Epithelial cell of esophagus (primary cell): Measurements from ENCODE around the gene NOL7.

Experiments
- DNase-seq: peaks from one replicate; pipeline ENCODE4 v3.0.0; 2010; ENCODE audit warnings: low read depth
- H3K4me3 ChIP-seq: 2 replicates; pipeline ENCODE4 v1.5.1; 2011; ENCODE audit warnings: mild to moderate bottlenecking, low read length, control low read depth
- CTCF ChIP-seq: IDR thresholded peaks from 2 replicates; pipeline ENCODE4 v1.5.1; 2011; ENCODE audit warnings: low read depth, mild to moderate bottlenecking, low read length, control low read depth, inconsistent platforms; ENCODE audit not compliant: insufficient read depth; ENCODE audit errors: missing control alignments

The NOL7 gene

GRCh38 chr6:13660273-13660672 is 45.1 kb downstream of the NOL7 start:
- H3K4me3 ChIP-seq: no peak overlapping the region
- TF ChIP-seq CTCF: no peak
- DNase-seq: no peak

- no peak overlapping the region for H3K4me3 ChIP-seq
- DNase-seq: no peak
- no peak for TF ChIP-seq CTCF
Measured at GRCh38 chr6:13660893-13661292, 45.8 kb downstream of the NOL7 start.

GRCh38 chr6:13661647-13662046 is 46.5 kb downstream of the NOL7 start:
- no peak for DNase-seq
- no peak overlapping the region for H3K4me3 ChIP-seq
- TF ChIP-seq CTCF: no peak

- DNase-seq: no peak
- no peak overlapping the region for H3K4me3 ChIP-seq
- no peak for TF ChIP-seq CTCF
Measured at GRCh38 chr6:13662651-13663334, 47.7 kb downstream of the NOL7 start.

- no peak overlapping the region for H3K4me3 ChIP-seq
- DNase-seq: no peak
- no peak for TF ChIP-seq CTCF
Measured at GRCh38 chr6:13663986-13664385, 48.9 kb downstream of the NOL7 start.

GRCh38 chr6:13664703-13665352 is 49.7 kb downstream of the NOL7 start:
- no peak for TF ChIP-seq CTCF
- H3K4me3 ChIP-seq: no peak overlapping the region
- DNase-seq: peak; percentile 7
